Colonic mucosa (tissue), 4 donors: ENCODE measurements around the gene LDLRAD3. TPM values are rescaled to one million over a fixed set of nuclear protein-coding genes. Genes with fewer than 3 reads are reported as not detected.

Source experiments
- DNase-seq: peaks from one replicate; pipeline ENCODE4 v3.0.0-alpha.2; 2020
- H3K27ac ChIP-seq: fragments of 200-600 bp; one replicate; pipeline ENCODE4 v1.8.0; 2021
- H3K27me3 ChIP-seq: fragments of 200-600 bp; one replicate; pipeline ENCODE4 v1.8.0; 2021
- H3K36me3 ChIP-seq: fragments of 200-600 bp; one replicate; pipeline ENCODE4 v1.8.0; 2021
- H3K4me1 ChIP-seq: fragments of 200-600 bp; one replicate; pipeline ENCODE4 v1.8.0; 2021; ENCODE audit warnings: mild to moderate bottlenecking
- H3K4me3 ChIP-seq: fragments of 200-600 bp; one replicate; pipeline ENCODE4 v1.8.0; 2021
- H3K9ac ChIP-seq, 2 donors: one replicate each; pipeline ENCODE4 v1.7.0; 2013; ENCODE audit warnings: control low read depth in 2 of 2, low read depth in 2 of 2, low read length in 2 of 2
- H3K9me3 ChIP-seq: fragments of 200-600 bp; one replicate; pipeline ENCODE4 v1.8.0; 2021
- intact Hi-C: fragments of 100-400 bp; cut with DNase I; formaldehyde crosslinking; loops from one replicate; pipeline ENCODE4 v1.14.1; 2022
- total RNA-seq, 2 donors: library from RNA; stranded (reverse); fragmentation: NEBNext Ultra II Directional in 1 of 2; extraction: Animal tissue kit (Norgen Biotek cat#: 25700) in 1 of 2; gene quantifications; one replicate each; pipeline ENCODE4 v1.2.1, GENCODE V29; 2021
- TF ChIP-seq, protein P1 (sequence below): fragments of 200-600 bp; IDR thresholded peaks from one replicate; pipeline ENCODE4 v1.8.0; 2022; ENCODE audit warnings: antibody characterized with exemption, mild to moderate bottlenecking
- donor health status: healthy.
- donor health status: DM: no; HTN: no; CAD: no.
- donor health status: DM: no; HTN: no; CAD: no.

LDLRAD3 gene
- total RNA-seq, 2 donors from 2014 or later: 1.9 to 2.9 TPM

DNA sequence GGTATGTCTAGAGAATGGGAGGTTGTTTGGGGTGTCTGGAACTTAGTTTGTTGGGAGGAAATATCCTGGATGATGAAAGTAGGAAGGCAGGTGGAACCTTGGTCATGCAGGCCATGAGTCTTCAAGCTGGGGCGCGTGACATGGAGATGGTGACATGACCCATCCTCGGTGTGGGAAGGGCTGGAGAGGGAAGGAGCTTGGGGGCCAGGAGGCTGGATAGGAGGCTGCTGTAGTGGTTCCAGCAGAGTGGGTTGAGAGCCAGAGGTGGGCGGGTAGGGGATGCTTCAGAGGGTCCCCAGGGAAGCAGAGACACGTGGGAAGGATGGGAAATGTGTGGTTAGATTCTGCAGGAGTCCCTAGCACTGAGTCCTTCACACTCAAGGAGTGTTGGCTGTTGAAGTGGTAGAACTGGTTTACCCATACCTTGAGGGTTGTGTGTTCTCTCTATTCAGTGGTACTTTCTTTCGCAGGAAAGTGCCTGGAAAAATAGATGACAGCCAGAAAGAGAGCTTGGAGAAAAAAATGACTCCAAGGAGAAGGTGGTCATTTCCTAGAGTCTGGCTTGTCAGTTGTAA, 56.8 kb downstream of the LDLRAD3 start:
- Histone ChIP-seq H3K36me3 (no peaks in the 10 kb centered on the region), H3K9me3 (no peaks in the 10 kb centered on the region), H3K9ac (no peak overlapping the region), H3K4me3 (no peak overlapping the region), H3K27ac (no peak overlapping the region), H3K4me1 (no peaks in the 10 kb centered on the region), H3K27me3 (no peaks in the 10 kb centered on the region)
- TF ChIP-seq, protein P1, sequence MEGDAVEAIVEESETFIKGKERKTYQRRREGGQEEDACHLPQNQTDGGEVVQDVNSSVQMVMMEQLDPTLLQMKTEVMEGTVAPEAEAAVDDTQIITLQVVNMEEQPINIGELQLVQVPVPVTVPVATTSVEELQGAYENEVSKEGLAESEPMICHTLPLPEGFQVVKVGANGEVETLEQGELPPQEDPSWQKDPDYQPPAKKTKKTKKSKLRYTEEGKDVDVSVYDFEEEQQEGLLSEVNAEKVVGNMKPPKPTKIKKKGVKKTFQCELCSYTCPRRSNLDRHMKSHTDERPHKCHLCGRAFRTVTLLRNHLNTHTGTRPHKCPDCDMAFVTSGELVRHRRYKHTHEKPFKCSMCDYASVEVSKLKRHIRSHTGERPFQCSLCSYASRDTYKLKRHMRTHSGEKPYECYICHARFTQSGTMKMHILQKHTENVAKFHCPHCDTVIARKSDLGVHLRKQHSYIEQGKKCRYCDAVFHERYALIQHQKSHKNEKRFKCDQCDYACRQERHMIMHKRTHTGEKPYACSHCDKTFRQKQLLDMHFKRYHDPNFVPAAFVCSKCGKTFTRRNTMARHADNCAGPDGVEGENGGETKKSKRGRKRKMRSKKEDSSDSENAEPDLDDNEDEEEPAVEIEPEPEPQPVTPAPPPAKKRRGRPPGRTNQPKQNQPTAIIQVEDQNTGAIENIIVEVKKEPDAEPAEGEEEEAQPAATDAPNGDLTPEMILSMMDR: no peak
- DNase-seq: no peak
- intact Hi-C loops: no loop called here

DNA sequence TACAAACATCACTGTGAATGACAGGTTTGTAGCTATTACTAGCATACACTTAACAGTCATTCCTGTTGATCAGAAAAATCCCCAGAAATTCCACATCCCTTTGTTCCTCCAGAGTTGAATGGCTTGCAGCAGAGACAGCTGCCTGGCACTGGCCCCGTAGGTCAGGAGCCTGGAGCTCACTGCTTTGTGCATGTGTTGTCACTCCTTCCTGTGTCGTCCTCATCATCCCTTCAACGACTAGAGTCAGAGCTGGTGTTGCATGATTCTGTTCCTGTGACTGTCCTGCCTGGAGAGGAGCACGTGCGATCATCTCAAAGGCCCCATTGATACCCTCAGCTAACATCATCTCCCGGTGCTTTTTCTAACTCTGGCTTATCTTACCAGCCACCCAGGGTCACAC, 58.3 kb downstream of the LDLRAD3 start:
- TF ChIP-seq, protein P1: no peak
- Histone ChIP-seq H3K4me3 (no peak overlapping the region), H3K27ac (no peak overlapping the region), H3K9ac (no peak overlapping the region), H3K9me3 (no peaks in the 10 kb centered on the region), H3K36me3 (no peaks in the 10 kb centered on the region), H3K4me1 (no peaks in the 10 kb centered on the region), H3K27me3 (no peaks in the 10 kb centered on the region)
- DNase-seq: no peak
- intact Hi-C loops: no loop called here

DNA sequence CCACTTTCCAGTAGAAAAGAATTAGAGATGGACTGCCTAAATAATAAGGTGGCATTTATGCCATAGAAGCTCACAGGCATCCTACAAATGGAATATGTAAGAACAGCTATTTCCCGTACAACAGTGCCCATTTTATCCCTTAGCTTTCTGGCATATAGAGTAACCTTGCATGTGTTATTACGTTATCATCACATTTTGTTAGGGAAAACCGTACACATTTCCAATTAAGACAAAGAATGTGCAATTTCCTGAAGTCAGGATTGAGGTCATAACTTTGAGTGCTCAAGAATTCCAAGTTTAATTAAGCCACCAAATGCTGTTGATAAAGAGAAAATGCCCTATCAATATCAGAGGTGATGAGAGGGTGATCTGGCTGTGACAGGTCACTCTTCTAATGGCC, 58.9 kb downstream of the LDLRAD3 start:
- intact Hi-C loops: no loop called here
- Histone ChIP-seq H3K27me3 (no peaks in the 10 kb centered on the region), H3K9ac (no peak overlapping the region), H3K4me1 (no peaks in the 10 kb centered on the region), H3K27ac (no peak overlapping the region), H3K36me3 (no peaks in the 10 kb centered on the region), H3K9me3 (no peaks in the 10 kb centered on the region), H3K4me3 (no peak overlapping the region)
- TF ChIP-seq, protein P1: no peak
- DNase-seq: no peak

GRCh38 chr11:36006556-36006955, 62.7 kb downstream of the LDLRAD3 start:
- no peaks in the 10 kb centered on the region for H3K9me3 ChIP-seq
- no peak overlapping the region for H3K4me3 ChIP-seq
- TF ChIP-seq, protein P1: no peak
- H3K4me1 ChIP-seq: no peaks in the 10 kb centered on the region
- DNase-seq: no peak
- no peak overlapping the region for H3K9ac ChIP-seq
- intact Hi-C loops: no loop called here
- H3K36me3 ChIP-seq: no peaks in the 10 kb centered on the region
- no peaks in the 10 kb centered on the region for H3K27me3 ChIP-seq
- H3K27ac ChIP-seq: no peak overlapping the region

- H3K4me1 ChIP-seq: no peaks in the 10 kb centered on the region
- H3K27ac ChIP-seq: no peak overlapping the region
- no peaks in the 10 kb centered on the region for H3K27me3 ChIP-seq
- H3K9me3 ChIP-seq: no peaks in the 10 kb centered on the region
- no peak for DNase-seq
- H3K4me3 ChIP-seq: no peak overlapping the region
- intact Hi-C loops: no loop called here
- H3K9ac ChIP-seq: no peak overlapping the region
- H3K36me3 ChIP-seq: no peaks in the 10 kb centered on the region
- TF ChIP-seq, protein P1: no peak
Observed at GRCh38 chr11:36007127-36007655, 63.3 kb downstream of the LDLRAD3 start.
